HG03432 (cell line): ENCODE data around the gene FZD4.
A peak's percentile ranks its signal among the peaks of the same experiment; 100 is the strongest.
"Not testable (repeated sequence)": the region's sequence is repeated elsewhere in the genome, so short reads cannot be mapped to it uniquely, and the experiment has no call there.

Experiments used
- ATAC-seq: cut with Tn5 transposase; IDR thresholded peaks from one replicate; pipeline ENCODE4 v1.9.1; 2021; ENCODE audit warnings: mild to moderate bottlenecking, moderate library complexity; ENCODE audit not compliant: unreplicated experiment

FZD4 gene

DNA sequence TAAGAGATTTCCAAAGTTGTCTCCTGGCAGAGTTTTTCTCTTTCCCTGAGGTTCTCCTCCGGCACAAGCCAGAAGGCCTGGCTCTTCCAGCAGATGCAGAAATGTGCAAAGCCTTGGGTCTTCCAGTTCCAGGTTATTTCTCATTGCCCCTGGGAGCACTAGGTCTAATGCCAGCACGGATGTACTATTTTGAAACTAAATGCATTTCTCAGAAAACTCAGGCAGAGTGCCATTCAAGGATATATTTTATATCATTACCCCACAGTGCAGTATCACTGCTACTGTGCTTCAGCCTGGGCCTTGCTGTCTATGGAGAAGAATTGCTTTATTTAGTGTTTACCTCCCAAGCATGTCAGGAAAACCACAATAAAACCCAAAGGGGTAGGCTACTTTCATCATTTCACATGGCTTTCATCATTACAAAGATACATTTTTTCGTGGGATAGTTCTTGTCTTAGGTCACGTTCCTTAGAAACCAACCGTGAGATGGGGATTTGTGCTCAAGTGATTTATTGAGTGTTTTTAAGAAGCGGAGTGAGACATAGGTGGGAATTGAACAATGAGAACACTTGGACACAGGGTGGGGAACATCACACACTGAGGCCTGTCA, 22.4 kb upstream of the FZD4 start:
- no peak for ATAC-seq

DNA sequence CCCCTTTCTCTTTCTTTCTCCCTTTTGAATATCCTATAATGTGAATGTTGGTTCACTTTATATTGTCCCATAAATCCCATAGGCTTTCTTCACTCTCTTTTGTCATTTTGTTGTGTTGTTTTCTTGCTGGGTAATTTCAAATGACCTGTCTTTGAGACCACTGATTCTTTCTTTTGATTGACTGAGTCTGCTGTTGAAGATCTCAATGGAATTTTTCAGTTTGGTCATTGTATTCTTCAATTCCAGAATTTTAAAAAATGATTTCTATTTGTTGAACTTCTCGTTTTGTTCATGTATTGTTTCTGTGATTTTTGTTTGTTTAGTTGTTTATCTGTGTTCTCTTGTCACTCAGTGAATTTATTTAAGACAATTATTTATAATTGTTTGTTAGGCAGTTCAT, 17.5 kb upstream of the FZD4 start:
- ATAC-seq, result no peak

- ATAC-seq, result no peak
Observed at GRCh38 chr11:86969258-86969657, 14.1 kb upstream of the FZD4 start.

- ATAC-seq, result not testable (repeated sequence)
Observed at GRCh38 chr11:86967601-86968000, 12.4 kb upstream of the FZD4 start.

- no peak for ATAC-seq
Observed at GRCh38 chr11:86957976-86958646, 2.9 kb upstream of the FZD4 start.

- ATAC-seq, result no peak
Observed at GRCh38 chr11:86956905-86957195, 1.7 kb upstream of the FZD4 start.

GRCh38 chr11:86955111-86955360, 159 bp downstream of the FZD4 start:
- ATAC-seq, result no peak

DNA sequence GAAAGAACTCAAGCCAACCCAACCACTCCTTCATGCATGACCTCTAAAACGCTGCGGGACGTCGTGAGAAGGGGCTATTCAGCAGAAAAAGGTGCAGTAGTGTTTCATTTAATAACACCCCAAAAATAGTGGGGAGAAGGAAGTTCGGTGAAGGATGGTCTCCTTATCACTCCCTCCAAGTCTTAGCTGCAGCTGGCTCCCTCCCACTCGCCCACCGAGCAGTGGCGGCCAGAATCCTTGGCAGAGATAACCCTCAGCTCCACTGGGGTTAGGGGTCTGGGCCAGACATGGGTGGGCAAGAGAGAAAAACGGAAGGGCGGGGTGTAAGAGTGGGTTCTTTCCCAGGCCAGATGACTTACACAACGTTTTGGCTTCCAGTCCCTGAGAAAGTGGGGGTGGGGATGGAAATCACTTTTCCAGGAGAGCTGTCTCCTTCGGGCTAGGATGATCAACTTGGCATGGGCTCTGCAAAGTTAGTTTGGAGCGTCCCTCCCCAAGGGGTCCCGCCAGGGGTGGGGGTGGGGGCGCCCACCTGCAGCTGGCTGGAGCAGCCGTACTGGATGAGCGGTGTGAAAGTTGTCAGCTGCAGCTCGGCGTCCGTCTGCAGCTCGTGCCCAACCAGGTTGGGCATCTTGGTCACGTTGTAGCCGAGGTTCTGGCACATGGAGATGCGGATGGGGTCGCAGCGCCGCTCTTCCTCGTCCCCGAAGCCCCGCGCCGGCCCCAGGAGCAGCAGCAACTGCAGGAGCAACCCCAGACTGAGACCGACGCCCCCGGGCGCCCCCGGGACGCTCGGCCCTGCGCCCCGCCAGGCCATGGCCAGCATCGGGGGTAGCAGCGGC, 705 bp downstream of the FZD4 start:
- ATAC-seq, result peak; percentile 5

GRCh38 chr11:86952221-86952875, 2.8 kb downstream of the FZD4 start:
- ATAC-seq, result no peak

DNA sequence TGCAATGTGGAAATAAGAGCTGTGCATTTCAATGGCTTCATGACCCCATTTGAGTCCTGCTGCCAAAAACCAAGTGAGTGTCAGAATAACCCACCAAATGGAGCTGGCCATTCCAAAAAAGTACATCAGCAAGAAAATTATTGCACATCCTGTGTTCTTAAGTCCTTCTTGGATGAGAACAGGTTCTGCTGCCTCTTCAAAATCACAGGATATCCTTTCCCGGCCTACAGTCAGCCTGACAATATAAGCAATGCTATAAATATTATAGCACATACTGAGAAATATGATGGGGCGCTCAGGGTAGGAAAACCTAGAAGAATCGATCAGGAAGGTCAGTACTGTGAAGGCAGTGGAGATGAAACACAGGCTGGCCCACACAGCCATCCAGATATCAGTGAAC, 3.5 kb downstream of the FZD4 start:
- no peak for ATAC-seq

DNA sequence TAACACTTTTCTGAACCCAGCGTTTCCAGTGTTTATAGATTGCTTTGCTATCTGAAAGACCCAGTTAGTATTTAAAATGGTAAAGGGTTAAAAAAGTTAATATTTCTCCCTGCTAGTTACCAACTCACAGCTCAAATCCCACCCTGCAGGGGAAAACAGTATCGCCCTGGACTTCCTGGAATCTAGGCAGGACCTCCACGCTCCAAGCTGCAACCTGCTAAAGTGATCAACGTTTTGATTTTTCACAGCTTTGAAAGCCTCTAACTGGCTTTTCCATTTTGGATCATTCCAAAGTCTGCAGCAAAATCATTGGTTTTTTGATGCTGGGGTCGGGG, 4.6 kb downstream of the FZD4 start:
- no peak for ATAC-seq

- no peak for ATAC-seq
Observed at GRCh38 chr11:86949995-86950660, 5.1 kb downstream of the FZD4 start.

- no peak for ATAC-seq
Observed at GRCh38 chr11:86948733-86949132, 6.5 kb downstream of the FZD4 start.

DNA sequence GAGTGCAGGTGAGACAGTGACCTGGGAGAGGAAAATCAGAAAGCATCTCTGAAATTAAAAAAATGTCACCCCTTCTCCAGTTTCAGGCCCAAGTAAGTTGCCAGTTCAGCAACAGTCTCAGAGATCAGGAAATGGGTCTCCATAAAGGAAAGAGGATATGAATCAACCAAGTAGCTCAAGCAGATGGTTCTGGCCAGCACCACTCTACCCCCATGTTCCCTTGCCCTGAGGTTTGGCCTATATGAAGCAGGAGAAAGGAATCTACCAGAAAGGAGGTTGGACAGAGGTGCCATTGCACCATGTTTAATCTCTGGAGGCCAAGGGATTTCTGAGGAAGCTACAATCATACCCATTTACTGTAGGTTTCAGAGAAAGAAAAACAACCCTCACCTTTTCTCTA, 7.7 kb downstream of the FZD4 start:
- no peak for ATAC-seq

DNA sequence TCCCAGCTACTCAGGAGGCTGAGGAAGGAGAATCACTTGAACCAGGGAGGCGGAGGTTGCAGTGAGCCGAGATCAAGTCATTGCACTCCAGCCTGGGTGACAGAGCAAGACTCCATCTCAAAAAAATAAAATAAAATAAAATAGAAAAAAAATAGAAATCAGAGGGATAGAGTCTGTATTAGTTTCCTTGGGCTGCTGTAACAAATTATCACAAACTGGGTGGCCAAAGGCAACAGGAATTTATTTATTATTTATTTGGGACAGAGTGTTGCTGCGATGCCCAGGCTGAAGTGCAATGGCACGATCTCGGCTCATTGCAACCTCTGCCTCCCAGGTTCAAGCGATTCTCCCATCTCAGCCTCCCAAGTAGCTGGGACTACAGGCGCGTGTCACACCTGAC, 11.7 kb downstream of the FZD4 start:
- not testable (repeated sequence) for ATAC-seq

DNA sequence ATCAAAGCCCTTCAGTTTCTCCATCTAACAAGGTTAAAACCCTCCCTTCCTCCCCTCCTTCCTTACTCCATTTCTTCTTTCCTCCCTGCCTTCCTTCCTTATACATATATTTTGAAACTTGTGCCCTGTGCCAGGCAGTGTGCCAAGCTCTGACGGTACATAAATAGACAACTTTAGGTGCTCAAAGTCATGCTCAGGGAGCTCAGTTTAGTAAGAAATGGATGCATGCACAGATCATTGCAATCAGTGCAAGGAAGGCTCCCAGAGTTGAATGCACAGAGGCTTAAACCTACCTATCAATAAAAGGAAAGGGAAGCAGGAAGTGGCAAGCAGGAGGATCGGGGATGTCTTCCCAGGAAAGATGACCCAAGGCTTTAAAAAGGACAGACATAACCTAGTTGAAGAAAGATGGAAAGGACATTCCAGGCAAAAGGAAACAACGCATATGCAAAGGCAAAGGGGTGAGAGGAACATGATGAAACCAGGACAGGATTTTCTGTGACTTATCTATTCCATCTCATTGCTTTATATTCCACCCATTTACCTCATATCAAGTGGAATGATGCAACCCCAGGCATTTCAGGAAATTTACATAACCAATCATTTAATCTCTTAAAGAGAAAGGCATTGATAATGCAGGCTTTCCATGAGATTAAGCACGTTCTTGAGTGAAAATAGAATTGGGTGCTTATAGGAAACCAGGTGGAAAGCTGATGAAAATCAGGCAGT, 13.2 kb downstream of the FZD4 start:
- no peak for ATAC-seq

- ATAC-seq, result no peak
Observed at GRCh38 chr11:86941077-86941870, 13.9 kb downstream of the FZD4 start.

- no peak for ATAC-seq
Observed at GRCh38 chr11:86940122-86940777, 14.9 kb downstream of the FZD4 start.
